Activated CD4-positive, alpha-beta T cell treated with anti-CD3 and anti-CD28 coated beads, Interleukin-2, Interleukin-4, amounts not matched to agents 100 ng/mL and 50 ng/mL, durations not matched to agents 16 hours and 8 hours (primary cell): ENCODE results near the gene SCRN1.

Source experiments
- DNase-seq: peaks from one replicate; pipeline ENCODE4 v3.0.0-alpha.2; 2020; ENCODE audit warnings: low spot score

SCRN1 gene

GRCh38 chr7:29989257-29989995 lies at the start of gene SCRN1:
Gene SCRN1, minus strand, starts transcription at chr7:29989801. Its CDS starts 20,734 bp downstream, at chr7:29969067.
- DNase-seq = no peak

GRCh38 chr7:30038196-30038980 lies 48.8 kb upstream of the SCRN1 start:
- no peak for DNase-seq

DNA sequence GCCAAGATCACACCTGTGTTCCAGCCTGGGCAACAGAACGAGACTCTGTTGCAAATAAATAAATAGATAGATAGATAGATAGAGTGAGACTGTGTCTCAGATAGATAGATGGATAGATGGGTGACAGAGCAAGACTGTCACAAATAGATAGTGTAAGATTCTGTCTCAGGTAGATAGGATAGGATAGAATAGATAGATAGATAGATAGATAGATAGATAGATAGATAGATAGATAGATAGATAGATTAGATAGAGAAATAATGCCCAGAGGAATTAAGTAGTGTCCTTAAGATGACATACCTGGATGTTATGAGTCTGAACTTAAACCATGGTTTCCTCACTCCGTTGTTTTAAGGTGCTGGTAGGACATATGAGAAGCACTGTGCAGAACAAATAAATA lies 46.6 kb upstream of the SCRN1 start:
- no peak for DNase-seq

DNA sequence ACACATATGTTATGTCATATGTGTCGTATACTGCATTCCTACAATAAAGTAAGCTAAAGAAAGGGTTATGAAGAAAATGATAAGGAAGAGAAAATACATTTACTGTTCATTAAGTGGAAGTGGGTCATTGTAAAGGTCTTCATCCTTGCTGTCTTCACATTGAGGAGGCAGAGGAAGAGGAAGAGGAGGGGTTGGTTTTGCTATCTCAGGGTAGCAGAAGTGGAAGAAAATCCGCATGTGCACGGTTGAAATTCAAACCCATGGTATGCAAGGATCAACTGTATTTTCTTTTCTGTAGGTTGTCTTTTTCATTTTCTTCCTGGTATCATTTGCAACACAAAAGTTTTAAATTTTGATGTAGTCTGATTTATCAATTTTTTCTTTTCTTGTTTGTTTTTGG lies 44.9 kb upstream of the SCRN1 start:
- DNase-seq = no peak

DNA sequence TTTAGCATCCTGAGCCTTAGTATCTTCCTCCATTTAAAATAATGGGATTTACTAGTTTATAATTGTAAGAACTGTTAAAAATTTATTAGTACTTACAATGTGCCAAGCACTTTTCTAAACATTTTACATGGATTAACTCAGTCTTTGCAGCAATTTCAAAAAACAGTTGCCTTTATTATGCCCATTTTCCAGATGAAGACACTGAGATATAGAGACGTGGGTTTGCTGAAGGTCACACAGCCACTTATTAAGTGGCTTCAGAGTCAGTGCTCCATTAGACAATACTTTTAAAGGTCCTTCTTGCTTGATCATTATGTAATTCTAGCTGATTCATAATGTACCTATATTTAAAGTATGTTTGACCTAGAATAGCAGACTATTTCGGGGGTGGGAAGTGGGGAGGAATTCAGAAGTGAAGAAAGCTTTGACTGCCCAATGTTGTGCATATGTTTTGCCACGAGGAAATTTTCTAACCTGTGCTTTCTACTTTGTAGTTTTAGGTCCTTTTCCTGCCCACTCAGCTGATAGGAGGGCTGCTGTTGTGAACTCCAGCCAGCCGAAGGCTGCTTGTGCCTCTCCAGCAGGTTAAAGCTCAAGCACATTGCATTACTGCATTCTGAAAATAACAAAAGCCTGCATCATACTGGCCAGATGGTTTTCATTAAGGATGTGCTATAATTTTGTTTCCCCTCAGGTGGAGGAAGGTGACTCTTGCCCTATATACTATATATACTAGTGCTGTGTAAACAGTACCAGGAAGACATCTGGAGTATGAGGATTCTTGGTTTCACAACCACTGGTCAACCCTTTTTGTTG lies 42.9 kb upstream of the SCRN1 start:
- DNase-seq = no peak

- DNase-seq = no peak
These were observed 40.1 kb upstream of the SCRN1 start for GRCh38 chr7:30029696-30030095.

DNA sequence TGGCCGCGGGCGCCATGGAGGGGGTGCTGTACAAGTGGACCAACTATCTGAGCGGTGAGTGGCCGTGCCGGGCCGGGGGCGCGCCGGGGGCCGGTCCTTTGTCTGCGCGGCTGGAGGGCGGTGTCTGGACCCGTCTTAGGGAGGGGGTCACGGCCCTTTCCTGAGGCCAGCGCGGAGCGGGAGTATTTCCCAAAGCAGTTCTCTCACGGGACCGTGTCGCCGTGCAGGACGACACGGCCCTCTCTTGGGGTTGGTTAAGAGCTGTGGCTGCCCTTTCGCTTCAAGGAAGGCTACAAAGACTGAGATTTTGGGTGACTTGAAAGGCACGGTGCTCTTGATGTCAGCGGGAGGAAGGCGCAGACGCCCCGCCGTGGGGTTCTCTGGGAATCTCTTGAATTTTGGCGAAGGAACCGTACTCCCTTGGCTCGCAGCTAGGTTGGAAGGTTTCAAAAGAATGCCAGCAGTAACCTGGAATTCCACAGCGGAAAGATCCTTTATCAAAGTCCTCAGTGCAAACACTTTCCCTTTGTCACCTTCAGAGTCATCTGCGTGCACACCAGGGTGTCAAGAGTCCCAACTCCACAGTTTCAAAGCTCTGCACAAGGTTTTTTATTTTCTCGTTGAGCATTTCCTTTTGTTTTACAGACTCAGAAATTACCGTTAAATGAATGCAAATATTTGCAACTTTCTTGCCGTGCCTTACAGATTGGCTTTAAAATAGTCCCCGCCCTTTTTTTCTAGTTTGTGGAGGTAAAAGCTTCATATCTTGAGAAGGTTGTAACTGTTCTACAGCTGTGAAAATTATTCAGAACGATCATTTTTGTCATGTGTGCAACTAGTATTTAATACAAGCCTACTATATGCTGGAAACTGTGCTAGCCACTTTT lies 39.4 kb upstream of the SCRN1 start:
- DNase-seq = no peak

GRCh38 chr7:30028216-30028748 lies 38.7 kb upstream of the SCRN1 start, which contains the start of gene PLEKHA8:
Gene PLEKHA8, plus strand, starts transcription at chr7:30028412. Its CDS starts 351 bp downstream, at chr7:30028763.
- DNase-seq = peak; percentile 90

DNA sequence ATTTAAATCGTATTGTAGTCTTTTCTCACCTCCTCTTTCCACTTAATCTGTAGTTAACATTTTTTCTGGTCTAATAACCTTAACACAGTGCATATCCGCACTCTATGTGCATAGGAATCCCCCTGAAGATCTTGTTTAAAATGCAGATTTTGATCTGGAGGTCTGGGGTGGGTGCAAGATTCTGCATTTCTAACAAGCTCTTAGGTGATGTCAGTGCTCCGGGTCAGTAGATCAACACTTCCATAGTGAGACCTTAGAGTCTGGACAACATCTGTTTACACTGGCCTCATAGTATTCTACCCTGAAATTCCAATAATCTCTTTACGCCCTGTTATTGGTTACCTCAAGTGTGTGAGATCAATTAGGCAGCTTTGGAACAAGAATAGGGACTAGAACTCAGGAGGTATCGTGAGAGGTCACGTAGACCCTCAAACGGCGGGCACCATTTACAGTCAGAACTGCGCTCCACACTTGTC lies 38.2 kb upstream of the SCRN1 start:
- no peak for DNase-seq

DNA sequence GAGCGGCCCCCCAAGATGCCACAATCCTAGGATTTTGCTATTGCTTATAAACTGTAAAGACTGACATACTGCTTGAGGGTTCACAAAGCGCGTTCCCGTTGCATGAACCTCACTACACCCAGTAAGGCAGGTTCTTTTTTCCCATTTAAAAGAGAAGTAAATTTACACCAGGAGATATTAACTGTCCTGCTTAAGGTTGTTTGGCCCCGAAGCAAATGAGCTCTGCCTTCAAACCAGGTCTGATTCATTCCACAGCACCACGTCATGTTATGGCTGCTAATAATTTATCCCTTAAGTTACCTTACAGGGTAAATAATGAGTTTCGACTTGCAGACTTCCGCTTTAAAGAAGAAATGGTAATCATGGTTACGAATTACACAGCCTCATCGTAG lies 37.5 kb upstream of the SCRN1 start:
- DNase-seq = peak; percentile 49

- peak; percentile 96 for DNase-seq
These were observed 36.8 kb upstream of the SCRN1 start, which contains the start of gene FKBP14 for GRCh38 chr7:30026229-30027064. Gene FKBP14, minus strand, starts transcription at chr7:30026702. Its CDS starts 194 bp downstream, at chr7:30026508.

DNA sequence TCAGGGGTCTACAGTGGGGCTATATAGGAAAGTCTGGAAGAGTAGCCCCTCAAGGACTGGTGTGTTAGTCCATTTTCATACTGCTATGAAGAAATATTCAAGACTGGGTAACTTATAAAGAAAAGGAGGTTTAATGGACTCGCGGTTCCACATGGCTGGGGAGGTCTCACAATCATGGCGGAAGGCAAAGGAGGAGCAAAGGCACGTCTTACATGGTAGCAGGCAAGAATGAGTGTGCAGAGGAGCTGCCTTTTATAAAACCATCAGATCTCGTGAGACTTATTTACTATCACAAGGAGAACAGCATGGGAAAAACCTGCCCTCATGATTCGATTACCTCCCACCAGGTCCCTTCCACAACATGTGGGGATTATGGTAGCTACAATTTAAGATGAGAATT lies 33.9 kb upstream of the SCRN1 start:
- no peak for DNase-seq

DNA sequence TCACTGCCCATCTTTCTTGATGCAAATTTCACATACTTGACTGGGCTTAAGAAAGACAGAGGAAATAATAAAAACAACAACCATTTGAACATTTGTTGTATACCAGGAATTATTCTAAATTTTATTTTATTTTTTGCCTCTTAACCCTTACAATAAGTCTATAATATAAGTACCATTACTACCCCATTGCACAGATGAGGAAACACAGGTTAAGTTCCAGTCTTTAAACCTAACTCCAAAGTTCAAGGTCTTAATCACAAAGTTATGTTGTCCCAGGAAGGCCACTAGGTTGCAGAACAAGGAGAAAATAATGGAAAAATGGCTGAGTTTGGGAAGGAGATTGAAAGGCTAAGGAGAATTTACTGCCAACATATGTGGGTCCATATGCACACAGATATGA lies 33.4 kb upstream of the SCRN1 start:
- DNase-seq = no peak

DNA sequence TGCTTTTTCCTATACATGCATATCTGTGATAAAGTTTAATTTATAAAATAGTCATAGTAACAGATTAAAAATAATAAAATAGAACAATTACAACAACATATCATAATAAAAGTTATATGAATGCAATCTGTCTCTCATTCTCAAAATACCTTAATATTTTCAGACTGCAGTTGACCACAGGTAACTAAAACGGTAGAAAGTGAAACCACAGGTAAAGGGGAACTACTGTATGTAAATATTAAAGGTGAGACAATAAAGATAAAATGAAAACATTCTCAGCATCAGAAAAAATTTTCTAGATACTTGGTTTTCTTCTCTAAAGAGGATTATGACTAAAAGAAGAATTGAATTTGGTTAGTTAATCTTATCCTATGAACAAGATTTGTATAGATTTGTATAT lies 30.9 kb upstream of the SCRN1 start:
- DNase-seq = no peak

- DNase-seq = no peak
These were observed 30.4 kb upstream of the SCRN1 start for GRCh38 chr7:30019960-30020359.

GRCh38 chr7:30019387-30019786 lies 29.8 kb upstream of the SCRN1 start:
- DNase-seq = no peak

DNA sequence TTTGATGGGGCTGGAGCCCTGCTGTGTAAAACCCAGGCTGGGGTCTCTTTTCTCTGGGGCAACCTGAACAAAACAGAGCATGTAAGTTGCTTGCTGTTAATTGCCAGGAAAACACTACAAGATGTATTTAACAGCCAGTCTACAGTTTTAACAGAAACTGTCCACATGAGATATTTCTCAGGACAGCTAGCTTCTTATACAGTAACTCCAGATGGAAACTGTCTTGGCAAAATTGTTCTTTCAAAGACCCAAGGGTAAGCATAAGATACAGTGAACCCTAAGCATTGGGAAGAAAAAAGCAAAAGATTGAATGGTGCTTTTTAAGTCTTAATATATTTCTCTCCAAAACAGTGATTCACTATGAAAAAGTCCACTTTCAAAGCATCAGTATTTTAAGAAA lies 28.9 kb upstream of the SCRN1 start:
- DNase-seq = no peak

DNA sequence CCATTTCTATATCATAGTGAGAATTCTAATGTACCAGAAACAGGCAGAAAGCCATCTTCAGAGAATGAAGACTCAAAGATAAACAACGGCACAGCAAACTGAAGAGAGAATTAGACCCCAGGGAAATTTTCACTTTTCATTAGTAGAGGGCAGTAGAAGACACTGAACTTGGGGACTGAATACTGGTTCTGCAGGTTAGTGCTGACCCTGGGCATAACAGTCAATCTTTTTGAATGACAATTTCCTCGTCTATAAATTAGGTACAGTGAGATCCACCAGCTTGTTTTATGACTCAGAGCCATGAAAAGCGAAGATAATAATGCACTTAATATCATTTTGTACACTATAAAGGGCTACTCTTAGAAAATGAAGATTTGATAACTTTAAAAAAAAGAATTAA lies 23.2 kb upstream of the SCRN1 start:
- no peak for DNase-seq

- no peak for DNase-seq
These were observed 20.4 kb upstream of the SCRN1 start for GRCh38 chr7:30010021-30010420.

DNA sequence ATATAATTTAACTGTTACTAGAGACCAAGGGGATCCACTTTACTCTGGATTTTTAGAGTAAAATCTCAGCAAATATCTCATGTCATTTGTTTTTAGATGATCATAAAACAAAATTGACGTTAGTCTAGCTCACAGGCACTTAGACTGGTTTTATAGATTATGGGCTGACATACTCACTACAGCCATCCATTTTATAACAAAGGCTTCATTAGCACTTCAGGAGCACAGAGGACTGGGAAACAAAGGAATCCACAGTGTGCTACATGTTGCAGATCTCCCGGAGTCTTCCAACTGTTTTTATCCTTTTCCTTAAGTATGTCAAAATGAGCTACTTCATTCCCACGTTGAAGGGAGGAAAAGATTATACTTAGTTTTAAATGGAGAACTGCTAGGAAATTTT lies 15.9 kb upstream of the SCRN1 start:
- no peak for DNase-seq
